ENCODE measurements around the gene ADGRF4.

ADGRF4 gene

GRCh38 chr6:47681201-47681990, 17.0 kb upstream of the ADGRF4 start:
- DNase-seq = no peak

DNA sequence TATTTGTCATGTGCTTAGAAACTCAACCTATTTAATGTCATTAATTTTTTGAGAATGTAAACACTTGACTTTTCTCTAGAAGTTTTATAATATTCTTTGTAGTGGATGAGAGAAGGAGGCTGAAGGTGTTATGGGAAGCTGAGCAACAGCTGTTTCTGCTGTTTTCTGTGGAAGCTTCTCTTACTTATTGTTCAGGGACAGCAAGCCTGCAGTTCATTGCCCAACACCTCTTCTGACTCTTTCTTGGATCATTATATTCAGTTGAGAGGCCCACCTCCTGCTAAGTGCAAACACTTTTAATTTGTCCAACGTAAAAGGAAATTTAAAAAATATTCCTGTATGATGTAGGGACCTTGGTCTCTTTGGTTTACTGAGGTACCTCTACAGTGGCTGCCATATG, 12.0 kb upstream of the ADGRF4 start:
- DNase-seq = no peak

- peak; percentile 48 for DNase-seq
Measured at GRCh38 chr6:47687432-47687831, 10.9 kb upstream of the ADGRF4 start.

- DNase-seq = no peak
Measured at GRCh38 chr6:47690214-47690613, 8.2 kb upstream of the ADGRF4 start.

GRCh38 chr6:47690791-47691190, 7.6 kb upstream of the ADGRF4 start:
- DNase-seq = peak; percentile 30

DNA sequence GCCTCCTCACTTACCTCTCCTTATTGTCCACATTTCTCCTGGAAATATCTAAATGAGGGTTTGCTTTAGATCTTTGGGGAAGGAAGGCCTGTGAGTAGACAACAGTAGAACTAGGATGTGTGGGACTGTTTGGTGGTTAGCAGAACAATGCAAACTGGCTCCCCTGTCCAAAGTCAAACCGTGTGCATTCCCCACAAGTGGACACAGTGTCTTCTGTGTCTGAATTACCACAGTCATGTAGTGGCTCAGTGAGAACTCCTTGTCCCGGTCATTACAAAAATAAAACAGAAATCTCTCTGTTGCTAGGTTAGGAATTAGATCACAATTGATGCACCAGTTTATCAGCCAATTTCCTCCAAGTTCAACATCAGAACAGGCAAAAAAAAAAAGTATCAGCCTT, 455 bp upstream of the ADGRF4 start:
- DNase-seq = no peak

GRCh38 chr6:47700053-47700452, 1.7 kb downstream of the ADGRF4 start:
- DNase-seq = no peak

DNA sequence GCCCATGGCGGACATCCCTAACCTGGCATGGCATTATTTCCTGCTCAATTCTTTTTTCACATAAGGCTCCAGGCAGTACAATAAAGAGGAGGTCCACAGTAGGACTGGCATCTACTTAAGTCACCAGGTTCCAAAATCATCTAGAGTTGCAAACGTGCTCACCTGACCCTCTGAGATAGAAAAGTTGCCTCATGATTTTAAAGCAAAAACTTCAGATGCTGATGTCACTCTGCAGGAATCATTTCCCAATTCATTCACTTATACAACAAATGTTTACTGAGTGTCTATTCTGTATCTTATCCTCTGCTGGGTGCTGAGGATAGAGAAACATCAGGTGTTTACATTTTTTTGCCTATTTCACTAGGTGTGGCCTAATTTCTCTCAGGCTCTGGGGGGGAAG, 2.2 kb downstream of the ADGRF4 start:
- DNase-seq = no peak

- no peak for DNase-seq
Measured at GRCh38 chr6:47701363-47701762, 3.0 kb downstream of the ADGRF4 start.

- peak; percentile 65 for DNase-seq
Measured at GRCh38 chr6:47709160-47709559, 10.8 kb downstream of the ADGRF4 start.

- peak; percentile 63 for DNase-seq
Measured at GRCh38 chr6:47710295-47710694, 11.9 kb downstream of the ADGRF4 start.

DNA sequence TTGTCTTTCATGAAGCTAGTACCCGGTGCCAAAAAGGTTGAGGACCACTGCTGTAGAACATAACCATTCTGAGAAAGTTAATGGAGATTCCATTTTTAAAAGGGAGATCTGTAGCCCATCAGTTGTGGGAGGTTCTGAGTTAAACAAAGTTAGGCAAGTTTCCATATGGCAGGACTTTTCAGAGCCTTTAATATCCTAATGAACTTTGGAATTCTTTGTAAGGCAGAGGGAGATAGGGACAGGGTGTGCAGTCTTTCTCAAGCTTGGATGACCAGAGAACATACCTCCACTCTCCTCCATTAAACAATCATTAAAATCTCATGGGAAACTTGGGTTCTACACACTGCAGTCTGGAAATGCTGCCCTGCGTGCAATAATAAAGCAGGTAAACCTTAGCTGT, 14.8 kb downstream of the ADGRF4 start:
- no peak for DNase-seq

GRCh38 chr6:47714802-47715201, 16.4 kb downstream of the ADGRF4 start:
- no peak for DNase-seq

DNA sequence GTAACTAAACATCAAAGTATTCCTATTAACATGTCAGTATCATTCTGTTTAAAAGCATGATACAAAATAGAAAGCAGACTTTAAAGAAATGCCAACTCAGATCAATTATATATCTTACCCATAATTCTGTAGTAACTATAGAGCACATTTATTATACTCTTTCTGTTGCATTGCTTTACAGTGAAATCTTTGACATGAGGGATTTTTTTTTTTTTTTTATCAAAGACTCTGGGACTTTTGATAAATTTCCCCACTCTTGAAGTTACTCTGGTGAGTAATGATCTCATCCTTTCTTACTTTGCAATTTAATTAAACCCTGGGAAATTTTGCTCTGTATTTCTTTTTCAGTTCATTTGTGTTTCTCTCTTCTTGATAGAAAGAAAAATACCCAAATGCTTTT, 17.4 kb downstream of the ADGRF4 start:
- no peak for DNase-seq

DNA sequence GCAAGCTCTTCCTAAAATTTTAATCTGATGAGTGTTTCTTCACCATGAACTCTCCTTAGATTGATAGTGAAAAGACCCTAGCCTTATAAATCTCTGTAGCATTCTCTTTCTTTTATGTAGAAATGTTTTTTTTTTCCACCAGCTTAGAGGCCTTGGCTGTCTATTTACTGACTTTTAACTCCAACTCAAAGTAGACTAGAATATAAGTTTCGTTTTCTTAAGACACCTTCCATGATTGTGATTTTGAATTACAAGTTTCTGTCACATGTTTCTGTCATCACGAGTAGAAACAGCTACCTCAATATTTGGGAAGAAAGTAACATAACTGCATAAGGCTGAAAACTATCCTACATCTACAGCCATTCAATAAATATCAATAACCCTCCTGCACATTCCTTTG, 17.8 kb downstream of the ADGRF4 start:
- no peak for DNase-seq

DNA sequence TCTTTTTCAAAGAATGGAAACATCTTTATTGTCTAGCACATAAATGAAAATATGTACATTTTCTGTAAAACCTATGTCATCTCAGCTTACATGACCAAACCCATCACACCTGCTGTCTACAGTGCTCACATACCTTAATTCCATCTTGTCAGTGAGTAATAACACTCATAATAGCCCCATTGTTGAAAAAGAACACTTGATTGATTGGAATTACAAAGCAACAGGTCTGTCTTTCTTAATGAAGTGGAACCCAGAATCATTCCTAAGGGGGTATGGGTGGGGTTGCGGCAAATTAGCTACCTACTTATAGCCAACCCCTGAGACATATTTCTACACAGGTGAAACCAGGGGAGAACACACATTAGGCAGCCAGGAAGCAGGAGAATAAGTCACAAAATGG, 20.2 kb downstream of the ADGRF4 start:
- no peak for DNase-seq

DNA sequence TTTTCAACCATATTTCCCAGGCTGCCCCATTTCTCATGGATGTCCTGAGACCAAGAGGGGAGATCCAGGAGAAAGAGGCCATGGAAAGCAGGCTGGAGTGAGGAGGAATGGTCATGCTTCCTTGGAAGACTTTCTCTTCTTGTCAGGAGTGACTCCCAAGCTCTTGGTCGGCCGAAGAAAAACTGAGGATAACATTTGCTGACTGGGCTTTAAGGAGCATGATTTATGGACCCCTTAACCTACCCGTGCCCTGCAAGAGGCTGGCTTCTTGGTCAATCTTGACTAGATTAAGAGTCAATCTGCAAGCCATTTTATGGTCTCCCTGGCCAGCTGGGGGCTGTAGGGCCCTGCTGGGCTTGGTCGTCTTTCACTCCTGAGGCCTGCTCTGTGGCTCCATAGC, 22.8 kb downstream of the ADGRF4 start:
- DNase-seq = no peak

DNA sequence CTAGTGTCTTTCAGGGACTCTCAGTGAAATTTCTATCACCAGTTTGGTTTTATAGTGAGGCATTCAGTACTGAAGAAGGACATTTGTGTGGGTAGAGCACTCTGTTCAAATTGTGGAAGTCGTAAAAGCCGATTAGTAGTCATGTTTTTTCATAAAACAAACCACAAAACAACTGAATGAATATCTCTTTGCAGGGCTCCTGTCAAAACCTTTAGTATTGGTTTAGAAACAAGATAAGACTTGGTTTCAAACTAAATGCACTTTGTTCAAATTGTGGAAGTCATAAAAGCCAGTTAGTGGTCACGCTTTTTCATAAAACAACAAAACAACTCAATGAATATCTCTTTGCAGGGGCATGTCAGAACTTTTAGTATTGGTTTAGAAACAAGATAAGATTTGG, 23.8 kb downstream of the ADGRF4 start:
- no peak for DNase-seq

DNA sequence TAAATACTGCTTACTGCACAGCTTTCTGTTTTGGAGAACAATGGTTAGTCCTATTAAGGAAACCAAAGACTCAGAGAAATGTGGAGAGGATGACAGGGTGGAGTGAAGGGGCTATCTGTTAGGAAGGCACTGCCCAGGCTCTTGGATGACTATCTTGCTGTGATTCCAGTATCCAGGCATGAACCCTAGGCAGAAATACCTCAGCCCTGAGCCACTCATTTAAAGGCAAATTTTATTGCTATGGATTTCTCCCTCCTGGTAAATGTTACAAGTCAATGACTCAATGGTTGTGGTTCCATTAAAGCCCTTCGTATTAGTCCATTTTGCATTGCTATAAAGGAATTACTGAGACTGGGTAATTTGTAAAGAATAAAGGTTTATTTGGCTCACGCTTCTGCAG, 25.9 kb downstream of the ADGRF4 start:
- no peak for DNase-seq

- DNase-seq = no peak
Measured at GRCh38 chr6:47727391-47727790, 29.0 kb downstream of the ADGRF4 start.

DNA sequence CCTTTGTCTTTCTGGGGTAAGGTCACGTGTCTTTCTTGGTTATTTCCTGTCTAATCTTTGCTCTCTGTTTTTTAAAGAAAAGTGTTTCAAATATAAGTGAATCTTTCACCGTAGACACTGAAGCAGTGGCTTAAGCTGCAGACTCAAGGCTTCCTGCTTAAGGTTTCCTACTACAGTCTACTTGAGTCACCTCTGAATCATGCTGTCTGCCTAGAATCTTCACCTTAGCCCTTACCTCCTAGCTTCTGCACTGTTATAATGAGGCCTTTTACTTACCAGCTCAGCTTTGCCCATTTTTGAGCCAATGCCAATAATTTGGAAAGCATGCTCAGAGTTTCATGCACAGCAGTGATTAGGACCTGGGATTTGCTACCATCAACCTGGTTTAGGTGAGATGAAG, 30.6 kb downstream of the ADGRF4 start:
- DNase-seq = no peak

DNA sequence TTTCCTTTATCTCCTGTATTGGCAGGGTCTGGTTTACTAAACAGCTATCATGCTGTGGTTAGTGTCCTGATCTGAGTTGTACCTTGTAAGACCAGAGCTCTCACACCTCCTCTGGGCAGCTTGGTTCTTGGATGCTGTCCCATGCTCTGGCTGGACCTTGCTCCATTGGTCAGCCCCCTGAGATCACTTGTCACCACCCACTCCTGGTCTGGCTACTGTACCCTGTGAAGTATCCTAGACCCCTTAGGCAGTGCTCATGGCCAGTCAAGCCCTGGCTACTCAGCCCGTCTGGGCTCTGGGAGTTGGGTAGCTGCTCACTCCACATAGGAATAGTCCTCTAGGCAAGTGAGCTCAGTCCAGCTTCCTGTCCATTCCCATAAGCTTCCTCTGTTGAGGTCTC, 31.1 kb downstream of the ADGRF4 start:
- DNase-seq = no peak

DNA sequence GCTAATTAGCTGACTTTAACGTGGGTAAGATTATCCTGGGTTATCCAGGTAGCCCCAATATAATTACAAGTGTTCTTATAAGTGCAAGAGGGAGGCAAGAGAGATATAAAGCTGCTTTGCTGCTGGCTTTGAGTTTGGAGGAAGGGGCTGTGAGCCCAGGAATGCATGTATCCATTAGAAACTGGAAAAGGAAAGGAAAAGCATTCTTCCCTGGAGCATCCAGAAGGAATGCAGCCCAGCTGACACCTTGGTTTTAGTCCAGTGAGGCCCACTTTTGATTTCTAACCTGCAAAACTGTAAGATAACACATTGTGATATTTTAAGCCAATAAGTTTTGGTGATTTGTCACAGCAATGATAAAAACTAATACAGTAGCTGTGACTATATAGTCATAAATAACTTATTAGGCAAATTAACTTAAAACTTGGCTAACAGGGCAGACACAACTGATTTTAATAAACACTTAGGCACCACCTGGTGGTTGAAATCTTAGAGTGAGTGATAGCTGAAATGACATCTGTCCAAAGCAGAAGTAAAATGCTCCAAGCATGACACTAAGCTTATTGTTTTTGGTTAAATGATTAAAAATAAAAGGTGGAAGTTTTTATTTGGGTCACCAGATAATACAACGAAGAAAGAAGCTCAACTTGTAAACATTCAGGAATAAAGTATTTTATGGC, 35.6 kb downstream of the ADGRF4 start:
- no peak for DNase-seq

DNA sequence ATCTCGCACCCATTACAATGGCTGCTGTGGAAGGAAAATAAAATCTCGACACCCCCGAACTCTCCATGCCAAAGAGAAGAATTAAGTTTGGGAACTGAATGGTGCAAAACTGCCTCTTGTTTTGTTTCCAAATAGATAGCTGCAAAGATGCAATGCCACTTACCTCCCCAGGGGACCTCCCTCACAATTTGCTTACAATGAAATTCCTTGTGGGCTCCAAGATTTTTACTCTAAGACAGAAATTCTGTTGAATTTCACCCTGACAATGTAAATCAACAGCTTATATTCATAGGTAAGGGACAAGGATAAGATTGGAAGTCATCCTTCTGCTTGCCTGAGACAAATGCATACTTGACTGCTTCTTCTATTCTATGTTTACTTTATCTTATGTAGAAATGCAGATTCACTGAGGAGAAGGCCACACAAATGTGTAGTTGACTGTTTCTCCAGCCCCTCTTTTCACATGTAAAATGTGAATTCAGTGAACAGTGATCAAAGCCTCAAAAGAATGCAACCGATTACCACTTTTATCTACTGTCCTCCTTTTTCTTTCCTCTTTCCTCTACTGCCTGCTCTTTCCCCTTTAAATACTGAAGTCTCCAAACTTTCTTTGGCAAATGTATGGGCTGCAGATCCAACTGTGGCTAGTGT, 36.6 kb downstream of the ADGRF4 start:
- DNase-seq = no peak
